H1 (cell line): ENCODE results near the gene NRXN3. TPM values are rescaled to one million over a fixed set of nuclear protein-coding genes. Genes with fewer than 3 reads are reported as not detected.

ENCODE experiments used
- PHF8 ChIP-seq: fragments of 200-600 bp; sonication (generic); conservative IDR thresholded peaks from 2 replicates; pipeline ENCODE4 v1.7.1; 2012; ENCODE audit warnings: low read depth, mild to moderate bottlenecking, inconsistent platforms, low read length, moderate library complexity
- POLR2A ChIP-seq, 2 experiments: IDR thresholded peaks; 1 replicate in 1 of 2; 2 replicates in 1 of 2; pipeline ENCODE4 v1.6.1; 2011; ENCODE audit warnings: low read depth in 2 of 2, low read length in 2 of 2, mild to moderate bottlenecking in 2 of 2; ENCODE audit errors: control extremely low read depth in 1 of 2
- POU5F1 ChIP-seq: IDR thresholded peaks from 2 replicates; pipeline ENCODE4 v1.6.1; 2011; ENCODE audit warnings: low read depth, mild to moderate bottlenecking, low read length, moderate library complexity
- polyA plus RNA-seq, 7 experiments: library from polyadenylated mRNA; depleted of rRNA in 3 of 7; stranded (reverse) in 5 of 7; unstranded in 2 of 7; fragments of >200 nt in 5 of 7; fragments of 200-250 nt in 2 of 7; gene quantifications; 1 replicate in 5 of 7; 2 replicates in 1 of 7; 4 replicates in 1 of 7; pipeline versions ENCODE4 v1.2.1 to v1.2.3, GENCODE V29; 2011 to 2013; ENCODE audit warnings: missing spikeins in 2 of 7, mixed read lengths in 2 of 7
- total RNA-seq: library from RNA; stranded (reverse); fragmentation: NEBNext Ultra II Directional; extraction: Animal tissue kit (Norgen Biotek cat#: 25700); gene quantifications from 2 replicates; pipeline ENCODE4 v1.2.1, GENCODE V29; 2021

The NRXN3 gene
- total and polyA plus RNA-seq, 2 of the 8 experiments (the other 6 are each of a cell fraction or from before 2014, with no cell fraction given) = 2.6 to 4.1 TPM

GRCh38 chr14:79764323-79764722 is 1594.2 kb downstream of the NRXN3 start (continued):
- TF ChIP-seq PHF8 = no peak
- no peak for TF ChIP-seq POU5F1
- TF ChIP-seq POLR2A (IDR thresholded peaks at IDR 0.05; ENCODE audit: control extremely low read depth in 1 of 2, low read depth in 2 of 2, low read length in 2 of 2) = no peak
